ENCODE results near the gene AGFG1.
A peak's percentile ranks its signal among the peaks of the same experiment; 100 is the strongest.

Gene AGFG1

GRCh38 chr2:227464851-227465250, 7.1 kb upstream of the AGFG1 start:
- Histone ChIP-seq H3K4me3 (IDR thresholded peaks at IDR 0.05; ENCODE audit: insufficient read depth, low read depth, low read length) (no peak overlapping the region), H3K79me2 (ENCODE audit: insufficient read depth, low read depth) (no peaks in the 10 kb centered on the region), H3K27me3 (ENCODE audit: insufficient read depth, low read depth) (no peaks in the 10 kb centered on the region), H4K20me1 (ENCODE audit: insufficient read depth) (no peaks in the 10 kb centered on the region), H3K36me3 (ENCODE audit: insufficient read depth) (no peaks in the 10 kb centered on the region), H3K9ac (no peak overlapping the region), H3K4me1 (ENCODE audit: low read depth, poor library complexity, severe bottlenecking) (peaks cover 11% of the 10 kb centered on the region), H3K27ac (no peak overlapping the region), H2AFZ (ENCODE audit: low read depth) (no peak overlapping the region), H3K4me2 (no peak overlapping the region)
- TF ChIP-seq CTCF (conservative IDR thresholded peaks at IDR 0.05; ENCODE audit: low read depth, low read length) = no peak

DNA sequence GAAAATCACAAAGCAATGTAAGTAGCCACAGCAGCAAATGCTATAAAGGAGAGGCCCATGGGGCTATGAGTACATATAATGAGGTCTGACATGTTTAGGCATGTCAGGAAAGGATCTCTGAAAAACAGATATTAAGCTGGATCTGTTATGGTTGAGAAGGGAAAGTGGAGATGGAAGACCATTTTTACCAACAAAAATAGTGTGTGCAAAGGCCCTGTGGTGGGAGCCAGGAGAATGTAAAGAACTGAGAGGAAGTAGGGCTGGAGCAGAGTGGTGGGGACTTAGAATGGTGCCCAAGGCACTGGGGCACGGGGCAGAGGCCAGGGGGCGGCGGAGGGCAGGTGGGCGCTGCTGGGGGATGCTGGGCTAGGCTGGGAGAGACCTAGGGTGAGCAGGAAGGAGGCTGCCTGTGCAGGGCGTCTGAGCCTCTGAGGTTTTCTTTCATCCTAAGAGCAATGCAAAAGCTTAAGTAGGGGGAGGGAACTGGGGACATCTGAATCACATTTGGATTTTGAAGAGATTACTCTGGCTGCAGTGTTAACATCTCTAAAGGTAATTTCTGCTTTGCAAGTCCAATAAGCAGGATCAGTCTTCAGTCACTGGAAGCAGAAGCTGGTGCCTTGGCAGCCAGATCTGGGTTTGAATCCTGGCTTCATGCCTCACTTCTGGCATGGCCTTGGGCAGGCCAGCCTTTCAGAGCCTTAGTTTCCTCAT, 4.9 kb upstream of the AGFG1 start:
- Histone ChIP-seq H3K9ac (no peak overlapping the region), H3K4me1 (ENCODE audit: low read depth, poor library complexity, severe bottlenecking) (peaks cover 4% of the 10 kb centered on the region), H2AFZ (ENCODE audit: low read depth) (no peak overlapping the region), H3K4me2 (no peak overlapping the region), H3K27me3 (ENCODE audit: insufficient read depth, low read depth) (no peaks in the 10 kb centered on the region), H3K4me3 (IDR thresholded peaks at IDR 0.05; ENCODE audit: insufficient read depth, low read depth, low read length) (no peak overlapping the region), H3K27ac (no peak overlapping the region), H3K36me3 (ENCODE audit: insufficient read depth) (no peaks in the 10 kb centered on the region), H4K20me1 (ENCODE audit: insufficient read depth) (no peaks in the 10 kb centered on the region), H3K79me2 (ENCODE audit: insufficient read depth, low read depth) (no peaks in the 10 kb centered on the region)
- TF ChIP-seq CTCF (conservative IDR thresholded peaks at IDR 0.05; ENCODE audit: low read depth, low read length) = no peak

DNA sequence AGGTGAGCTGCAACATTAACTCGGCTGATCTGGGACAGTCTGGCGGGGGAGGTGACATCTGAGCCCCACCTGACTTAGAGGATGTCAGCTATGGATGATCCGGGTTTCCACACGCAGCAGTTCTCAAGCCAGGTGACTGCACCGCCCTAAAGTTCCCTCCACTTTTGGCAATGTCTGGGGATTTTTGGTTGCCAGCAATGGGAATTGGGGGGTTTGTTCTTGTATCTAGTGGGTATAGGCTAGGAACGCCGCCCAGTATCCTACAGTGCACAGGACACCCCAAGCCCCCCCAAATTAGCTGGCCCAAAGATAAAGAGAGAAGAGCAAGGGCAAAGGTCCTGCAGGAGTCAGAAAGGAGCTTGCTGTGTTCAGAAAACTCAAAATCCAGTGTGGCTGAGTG, 544 bp upstream of the AGFG1 start:
- H3K79me2 ChIP-seq (ENCODE audit: insufficient read depth, low read depth) = peaks cover 34% of the 10 kb centered on the region
- no peak overlapping the region for H3K27ac ChIP-seq
- H3K27me3 ChIP-seq (ENCODE audit: insufficient read depth, low read depth) = no peaks in the 10 kb centered on the region
- no peak overlapping the region for H3K4me2 ChIP-seq
- peaks cover 22% of the 10 kb centered on the region for H4K20me1 ChIP-seq (ENCODE audit: insufficient read depth)
- H3K9ac ChIP-seq = no peak overlapping the region
- peaks cover 26% of the 10 kb centered on the region for H3K4me1 ChIP-seq (ENCODE audit: low read depth, poor library complexity, severe bottlenecking)
- H3K4me3 ChIP-seq (IDR thresholded peaks at IDR 0.05; ENCODE audit: insufficient read depth, low read depth, low read length) = no peak overlapping the region
- H2AFZ ChIP-seq (ENCODE audit: low read depth) = no peak overlapping the region; the same call in 1 of the 2 replicates
- no peaks in the 10 kb centered on the region for H3K36me3 ChIP-seq (ENCODE audit: insufficient read depth)
- no peak for TF ChIP-seq CTCF (conservative IDR thresholded peaks at IDR 0.05; ENCODE audit: low read depth, low read length)

- TF ChIP-seq CTCF (conservative IDR thresholded peaks at IDR 0.05; ENCODE audit: low read depth, low read length) = no peak; the same call in 1 of the 2 replicates
- Histone ChIP-seq H3K36me3 (ENCODE audit: insufficient read depth) (no peaks in the 10 kb centered on the region), H3K4me3 (IDR thresholded peaks at IDR 0.05; ENCODE audit: insufficient read depth, low read depth, low read length) (no peak overlapping the region), H3K4me1 (ENCODE audit: low read depth, poor library complexity, severe bottlenecking) (peaks cover 31% of the 10 kb centered on the region), H3K27me3 (ENCODE audit: insufficient read depth, low read depth) (no peaks in the 10 kb centered on the region), H3K79me2 (ENCODE audit: insufficient read depth, low read depth) (peaks cover 45% of the 10 kb centered on the region), H2AFZ (ENCODE audit: low read depth) (peak overlapping the region; percentile 38), H3K9ac (peak overlapping the region; percentile 66; the same call in 1 of the 2 replicates), H3K4me2 (no peak overlapping the region), H3K27ac (peak overlapping the region; percentile 46), H4K20me1 (ENCODE audit: insufficient read depth) (peaks cover 22% of the 10 kb centered on the region)
These were observed 537 bp downstream of the AGFG1 start for GRCh38 chr2:227472265-227473121.
